HG03439 (cell line): ENCODE measurements around the gene EXOSC5.
"Not testable (repeated sequence)": the region's sequence is repeated elsewhere in the genome, so short reads cannot be mapped to it uniquely, and the experiment has no call there.

Experiments used
- ATAC-seq: cut with Tn5 transposase; IDR thresholded peaks from one replicate; pipeline ENCODE4 v1.9.1; 2021; ENCODE audit warnings: mild to moderate bottlenecking, moderate library complexity; ENCODE audit not compliant: unreplicated experiment

Gene EXOSC5

DNA sequence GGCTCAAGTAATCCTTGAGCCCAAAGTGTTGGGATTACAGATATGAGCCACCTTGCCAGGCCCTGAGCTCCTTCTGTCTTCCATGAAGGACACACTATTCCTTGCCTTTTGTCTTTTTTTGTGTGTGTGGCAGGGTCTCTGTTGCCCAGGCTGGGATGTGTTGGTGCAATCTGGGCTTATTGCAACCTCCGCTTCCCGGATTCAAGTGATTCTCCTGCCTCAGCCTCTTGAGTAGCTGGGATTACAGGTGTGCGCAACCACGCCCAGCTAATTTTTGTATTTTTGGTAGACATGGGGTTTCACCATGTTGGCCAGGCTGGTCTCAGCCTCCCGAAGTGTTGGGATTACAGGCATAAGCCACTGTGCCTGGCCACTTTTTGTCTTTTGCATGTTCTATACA is 11.7 kb upstream of the EXOSC5 start:
- not testable (repeated sequence) for ATAC-seq

DNA sequence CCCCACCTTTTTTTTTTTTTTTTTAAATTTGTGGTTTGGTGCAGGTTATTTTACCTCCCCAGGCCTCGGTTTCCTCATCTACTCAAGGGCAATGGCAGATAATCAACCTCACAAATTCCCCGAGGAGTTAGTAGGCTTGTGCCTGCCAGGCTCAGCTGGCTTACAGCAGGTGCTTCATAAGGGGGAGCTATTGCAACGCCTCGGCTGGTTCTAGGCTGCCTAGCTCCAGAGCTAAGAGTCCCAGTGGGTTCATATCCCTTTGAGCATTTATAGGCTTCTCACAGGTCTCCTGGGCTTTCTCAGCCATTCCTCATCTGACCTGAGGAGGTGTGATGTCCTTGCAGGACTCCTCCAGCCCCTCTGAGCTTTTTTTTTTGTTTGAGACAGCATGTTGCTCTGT is 11.1 kb upstream of the EXOSC5 start:
- ATAC-seq: no peak

DNA sequence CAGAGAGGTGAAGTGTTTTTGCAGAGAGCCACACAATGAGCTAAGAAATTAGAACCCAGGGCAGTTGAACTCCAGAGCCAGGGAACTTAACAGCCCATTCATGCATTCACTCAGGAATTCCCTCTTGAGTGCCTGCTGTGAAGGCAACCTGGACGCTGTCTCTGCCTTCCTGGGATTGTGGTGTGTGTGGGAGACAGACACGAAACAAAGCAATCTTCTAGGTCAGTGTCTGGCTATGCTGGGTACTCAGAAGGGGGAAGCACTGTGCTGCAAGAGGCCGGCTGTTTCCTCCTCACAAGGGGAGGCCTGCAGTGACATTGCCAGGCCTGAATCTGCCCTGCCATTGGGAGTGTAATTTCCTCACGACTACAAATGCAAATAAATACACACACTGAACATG is 10.1 kb upstream of the EXOSC5 start:
- ATAC-seq: no peak

DNA sequence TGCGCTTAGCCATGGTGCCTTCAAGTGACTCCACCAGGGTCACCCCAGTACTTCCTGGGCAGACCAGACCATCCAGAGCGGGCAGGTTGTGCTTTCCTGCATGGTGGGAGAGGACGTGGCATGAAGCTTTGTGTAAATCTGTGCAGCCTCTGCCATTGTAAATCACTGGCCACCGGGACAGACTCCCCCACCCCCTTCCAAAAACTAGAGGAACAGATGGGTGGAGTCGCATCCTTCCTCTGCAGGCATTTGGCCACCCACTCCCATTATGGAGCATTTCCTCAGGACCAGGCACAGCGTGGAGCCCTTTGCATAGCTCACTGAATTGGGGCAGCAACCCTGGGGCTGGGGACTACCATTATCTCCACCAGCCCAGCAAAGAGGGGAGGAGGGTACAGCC is 8.6 kb upstream of the EXOSC5 start:
- ATAC-seq: no peak

DNA sequence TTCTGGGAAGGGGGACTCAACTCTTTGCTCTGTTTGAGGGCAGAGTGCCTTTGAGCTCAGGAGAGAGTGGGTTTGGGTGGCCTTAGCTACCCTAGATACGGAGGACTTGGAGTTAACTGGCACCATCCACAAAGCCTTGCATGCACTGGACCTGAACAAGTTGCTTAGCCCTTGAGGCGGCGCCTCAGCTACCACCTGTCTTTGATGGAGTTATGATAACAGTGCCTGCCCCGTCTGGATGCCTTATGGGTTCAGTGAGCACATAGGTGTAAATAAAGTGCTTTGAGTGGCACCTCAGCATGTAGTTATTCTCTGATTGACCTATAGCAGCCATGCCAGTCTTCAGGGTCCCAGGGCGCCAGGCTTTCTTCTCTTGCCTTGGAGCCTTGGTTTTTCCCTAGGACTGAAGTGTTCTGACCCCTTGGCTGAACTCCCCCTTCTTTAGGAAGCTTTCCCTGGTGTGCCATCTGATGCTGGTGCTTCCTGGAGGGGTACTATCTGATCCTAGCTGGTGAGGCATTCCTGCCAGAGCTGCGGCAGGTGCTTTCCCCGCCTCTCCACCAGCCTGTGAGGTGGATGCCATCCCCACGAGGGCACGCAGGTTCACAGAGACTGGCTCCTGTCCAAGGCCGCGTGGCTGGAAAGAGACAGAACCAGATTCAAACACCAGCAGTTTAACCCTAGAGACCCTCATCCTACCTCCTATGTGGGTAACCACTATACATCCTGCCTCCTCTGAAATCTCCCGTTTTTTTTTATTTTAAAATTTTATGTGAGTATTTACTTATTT is 6.2 kb upstream of the EXOSC5 start:
- ATAC-seq: no peak

DNA sequence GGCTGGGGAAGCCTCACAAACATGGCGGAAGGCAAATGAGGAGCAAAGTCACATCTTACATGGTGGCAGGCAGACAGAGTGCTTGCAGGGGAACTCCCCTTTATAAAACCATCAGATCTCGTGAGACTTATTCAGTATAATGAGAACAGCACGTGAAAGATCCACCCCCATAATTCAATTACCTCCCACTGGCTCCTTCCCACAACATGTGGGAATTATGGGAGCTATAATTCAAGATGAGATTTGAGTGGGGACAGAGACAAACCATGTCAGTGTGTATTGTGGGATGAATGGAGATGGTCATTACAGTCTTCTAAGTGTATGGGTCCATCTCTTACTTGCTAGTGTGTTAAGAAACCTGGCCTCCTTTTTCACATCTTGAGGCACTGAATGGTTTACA is 4.9 kb upstream of the EXOSC5 start:
- ATAC-seq: no peak

DNA sequence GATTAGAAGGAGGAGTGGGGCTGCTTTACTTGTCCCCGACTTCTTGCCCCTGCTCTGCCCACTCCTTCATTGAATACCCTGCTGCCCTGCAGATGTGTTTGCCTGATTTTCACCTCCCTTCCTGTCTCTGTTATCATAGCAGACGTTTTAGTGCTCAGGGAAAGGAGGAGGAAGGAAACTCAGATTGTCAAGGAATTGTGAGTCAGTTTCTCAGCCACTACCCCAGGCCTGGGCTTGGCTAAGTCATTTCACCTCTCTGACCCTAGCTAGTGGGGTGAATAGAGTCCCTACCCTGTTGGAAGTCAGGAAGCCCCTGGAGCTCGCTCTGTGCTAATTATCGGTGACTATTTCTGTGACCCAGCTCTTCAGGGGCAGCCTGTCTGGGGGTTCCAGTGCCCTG is 4.3 kb upstream of the EXOSC5 start:
- ATAC-seq: no peak

DNA sequence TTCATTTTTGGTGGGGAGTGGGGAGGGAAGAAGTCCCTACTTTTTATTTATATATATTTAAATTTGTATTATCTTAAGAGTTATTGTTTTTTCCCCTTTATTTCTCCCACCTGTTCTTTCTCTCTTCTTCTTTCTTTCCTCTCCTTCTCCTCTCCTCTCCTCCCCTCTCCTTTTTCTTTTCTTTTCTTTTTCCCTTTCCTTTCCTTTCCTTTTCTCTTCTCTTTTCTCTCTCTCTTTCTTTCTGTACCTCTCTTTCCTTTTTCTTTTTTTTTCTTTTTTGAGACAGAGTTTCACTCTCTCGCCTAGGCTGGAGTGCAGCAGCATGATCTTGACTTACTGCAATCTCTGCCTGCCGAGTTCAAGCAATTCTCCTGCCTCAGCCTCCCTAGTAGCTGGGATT is 2.4 kb upstream of the EXOSC5 start:
- ATAC-seq: no peak

DNA sequence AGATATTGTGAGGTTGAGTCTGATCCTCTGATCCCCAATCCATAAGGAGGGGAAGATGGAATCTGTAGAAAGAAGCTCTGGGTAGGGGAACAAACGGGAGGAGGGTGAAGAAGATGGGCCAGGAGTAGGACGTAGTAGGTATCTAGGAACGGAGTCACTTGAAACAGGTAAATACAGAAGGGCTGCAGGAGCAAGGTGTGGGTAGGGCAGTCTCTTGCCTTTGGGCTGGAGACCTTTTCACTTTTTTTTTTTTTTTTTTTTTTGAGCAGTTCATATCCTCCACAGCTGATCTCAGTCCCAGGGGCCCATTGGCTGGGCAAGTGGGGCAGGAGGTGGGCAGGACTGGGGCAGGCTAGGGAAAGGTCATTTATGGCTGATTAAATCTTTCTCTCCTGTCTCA is 1.9 kb upstream of the EXOSC5 start:
- no peak for ATAC-seq

DNA sequence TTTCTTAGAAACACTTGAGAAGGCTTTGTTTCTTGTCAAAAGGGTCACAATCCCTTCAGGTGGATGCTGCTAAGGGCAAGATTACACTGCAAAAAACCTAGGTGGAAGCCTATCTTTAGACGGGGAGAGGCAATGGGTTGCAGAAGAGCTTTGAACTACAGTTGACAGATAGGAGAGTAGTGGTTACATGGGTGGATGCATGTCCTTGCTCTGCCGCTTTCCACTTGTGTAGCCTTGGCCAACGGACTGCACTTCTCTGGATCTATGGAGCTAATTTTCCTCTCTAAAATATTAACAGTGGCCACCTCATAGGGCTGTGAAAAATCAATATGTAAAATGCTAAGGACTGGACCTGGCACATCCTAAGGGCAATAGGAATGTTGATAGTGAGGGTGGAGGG is 1.4 kb upstream of the EXOSC5 start:
- no peak for ATAC-seq

DNA sequence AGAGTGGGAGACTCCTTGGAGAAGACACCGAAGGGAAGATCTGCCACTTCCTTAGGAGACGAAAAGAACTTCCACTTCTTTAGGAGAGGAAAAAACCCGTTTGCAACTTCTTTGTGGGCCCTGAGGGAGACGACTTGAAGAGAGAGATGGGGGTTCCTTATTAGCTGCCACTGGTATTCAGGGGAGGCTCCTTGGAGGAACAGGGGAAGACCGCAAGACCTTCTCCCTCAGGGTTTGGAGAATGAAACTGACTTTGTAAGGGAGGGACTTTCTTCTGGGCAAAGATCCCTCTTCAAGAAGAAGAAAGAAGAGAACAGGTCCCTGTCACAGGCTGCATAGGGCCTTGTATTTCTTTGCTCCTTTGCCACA is 875 bp upstream of the EXOSC5 start:
- no peak for ATAC-seq

DNA sequence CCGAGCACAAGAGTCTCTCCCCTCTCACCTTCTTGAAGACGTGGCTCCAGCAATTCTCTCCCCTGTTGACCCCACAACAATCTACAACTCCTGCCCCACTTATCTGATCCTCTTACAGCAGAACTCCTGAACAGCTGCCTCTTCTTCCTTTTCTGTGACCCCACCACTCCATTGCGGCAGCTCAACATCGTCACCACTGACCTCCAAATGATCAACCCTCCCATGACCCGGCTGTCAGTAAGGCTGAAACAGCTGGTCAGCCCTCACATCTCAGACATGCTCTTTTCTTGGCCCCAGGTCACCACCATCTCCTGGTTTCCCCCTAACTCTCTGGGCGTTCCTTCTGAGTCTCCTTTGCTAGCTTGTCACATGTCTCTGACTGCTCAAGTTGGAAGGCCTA is 1.8 kb downstream of the EXOSC5 start:
- ATAC-seq: no peak

DNA sequence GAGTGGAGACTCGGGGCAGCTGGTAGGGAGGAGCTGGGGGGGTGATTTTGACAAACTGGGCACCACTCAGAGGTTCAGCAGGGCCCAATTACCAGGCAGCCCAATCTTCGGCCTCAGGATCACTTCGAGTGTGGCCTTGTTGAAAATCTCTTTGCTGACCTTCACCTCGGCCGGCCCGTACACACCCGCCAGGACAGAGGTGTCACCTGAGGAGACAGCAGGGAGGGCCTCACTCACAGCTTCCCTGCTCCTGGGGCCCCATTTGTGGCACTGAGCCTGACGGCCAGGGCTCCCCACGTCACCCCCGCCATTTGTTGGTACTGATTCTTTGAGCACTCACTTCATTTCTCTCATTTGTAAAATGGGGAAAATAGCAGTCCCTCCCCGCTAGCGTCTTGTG is 4.4 kb downstream of the EXOSC5 start:
- ATAC-seq: no peak

DNA sequence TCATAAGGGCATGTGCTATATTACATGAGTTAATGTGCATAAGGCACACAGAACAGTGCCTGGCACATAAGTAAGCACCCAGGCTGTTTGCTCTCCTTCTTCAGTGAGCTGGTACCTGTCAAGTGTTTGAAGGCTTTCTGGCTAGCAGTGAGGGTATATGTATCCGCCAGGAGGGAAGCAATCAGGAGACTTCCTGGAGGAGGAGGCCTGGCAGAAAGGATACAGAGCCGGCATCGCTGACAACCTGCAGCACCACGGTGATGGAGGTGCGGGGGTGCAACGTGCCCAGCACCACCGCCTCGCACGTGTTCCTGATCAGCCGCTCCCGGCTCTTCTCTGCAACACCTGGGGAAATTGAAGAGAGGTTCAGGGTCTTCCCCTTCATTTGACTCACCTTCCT is 5.5 kb downstream of the EXOSC5 start:
- ATAC-seq: no peak

DNA sequence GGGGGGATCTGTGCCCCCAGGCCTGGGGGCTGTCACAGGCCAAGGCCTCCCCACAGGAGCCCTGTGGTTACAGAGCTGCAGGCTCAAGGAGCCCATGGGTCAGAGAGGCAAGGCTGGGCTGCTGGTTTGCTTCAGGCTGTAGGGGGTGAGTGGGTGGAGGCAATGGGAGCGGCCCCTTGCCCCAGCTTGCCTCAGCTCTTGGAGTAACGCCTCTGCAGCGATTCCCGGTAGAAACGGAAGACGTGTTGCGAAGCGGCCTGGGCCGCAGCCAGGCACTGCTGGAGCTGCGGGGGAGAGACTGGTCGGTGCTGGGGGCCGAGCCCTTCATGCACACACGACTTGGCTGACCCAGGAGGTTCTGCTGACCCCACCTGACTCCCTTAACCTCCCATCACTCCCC is 10.7 kb downstream of the EXOSC5 start:
- no peak for ATAC-seq

DNA sequence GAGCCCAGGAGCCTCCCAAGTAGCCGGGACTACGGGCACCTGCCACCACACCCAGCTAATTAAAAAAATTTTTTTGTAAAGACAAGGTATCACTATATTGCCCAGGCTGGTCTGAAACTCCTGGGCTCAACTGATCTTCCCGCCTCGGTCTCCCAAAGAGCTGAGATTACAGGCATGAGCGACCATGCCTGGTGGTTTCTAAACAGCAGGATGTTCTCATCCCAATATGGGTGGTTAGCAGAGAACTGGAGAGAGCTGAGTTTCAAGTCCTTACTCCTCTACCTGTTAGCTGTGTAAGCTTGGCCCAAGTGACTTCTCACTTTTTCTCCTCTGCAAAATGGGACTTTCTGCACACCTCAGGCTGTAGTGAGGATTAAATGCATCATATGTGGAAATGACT is 12.8 kb downstream of the EXOSC5 start:
- ATAC-seq: no peak

DNA sequence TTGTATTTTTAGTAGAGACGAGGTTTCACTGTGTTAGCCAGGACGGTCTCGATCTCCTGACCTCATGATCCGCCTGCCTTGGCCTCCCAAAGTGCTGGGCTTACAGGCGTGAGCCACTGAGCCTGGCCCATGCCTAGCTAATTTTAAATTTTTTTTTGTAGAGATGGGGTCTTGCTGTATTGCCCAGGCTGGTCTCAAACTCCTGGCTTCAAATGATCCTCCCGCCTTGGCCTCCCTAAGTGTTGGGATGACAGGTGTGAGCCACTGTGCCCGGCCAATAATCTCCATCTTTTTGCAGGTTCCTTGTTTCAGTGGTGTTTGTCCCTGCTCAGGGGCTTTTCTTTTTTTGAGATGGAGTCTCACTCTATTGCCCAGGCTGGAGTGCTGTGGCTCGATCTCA is 15.6 kb downstream of the EXOSC5 start:
- ATAC-seq: not testable (repeated sequence)

DNA sequence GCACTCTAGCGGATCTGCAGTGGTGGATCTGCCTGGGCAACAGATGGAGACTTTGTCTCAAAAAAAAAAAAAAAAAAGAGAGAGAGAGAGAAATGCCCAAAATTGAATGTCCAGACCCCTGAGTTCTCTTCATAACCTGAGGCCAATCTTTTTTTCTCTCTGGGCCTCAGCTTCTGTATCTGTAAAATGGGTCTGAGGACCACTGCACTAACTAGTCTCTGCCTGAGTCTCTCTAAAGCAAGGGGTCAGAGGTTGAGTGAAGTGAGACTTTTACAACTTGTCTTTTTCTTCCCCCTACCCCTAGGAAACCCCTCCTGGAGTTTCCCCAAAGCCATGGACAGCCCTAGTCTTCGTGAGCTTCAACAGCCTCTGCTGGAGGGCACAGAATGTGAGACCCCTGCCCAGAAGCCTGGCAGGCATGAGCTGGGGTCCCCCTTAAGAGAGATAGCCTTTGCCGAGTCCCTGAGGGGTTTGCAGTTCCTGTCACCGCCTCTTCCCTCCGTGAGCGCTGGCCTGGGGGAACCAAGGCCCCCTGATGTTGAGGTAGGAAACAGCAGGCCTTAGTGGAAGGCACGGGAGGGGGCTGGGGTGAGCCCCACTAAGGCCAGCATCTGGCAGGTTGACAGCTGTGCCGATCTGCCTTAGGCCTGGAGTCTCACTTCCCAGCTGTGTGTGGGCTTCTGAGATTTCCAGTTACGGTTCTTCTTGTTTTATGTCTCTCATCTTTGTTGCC is 19.0 kb downstream of the EXOSC5 start:
- no peak for ATAC-seq

DNA sequence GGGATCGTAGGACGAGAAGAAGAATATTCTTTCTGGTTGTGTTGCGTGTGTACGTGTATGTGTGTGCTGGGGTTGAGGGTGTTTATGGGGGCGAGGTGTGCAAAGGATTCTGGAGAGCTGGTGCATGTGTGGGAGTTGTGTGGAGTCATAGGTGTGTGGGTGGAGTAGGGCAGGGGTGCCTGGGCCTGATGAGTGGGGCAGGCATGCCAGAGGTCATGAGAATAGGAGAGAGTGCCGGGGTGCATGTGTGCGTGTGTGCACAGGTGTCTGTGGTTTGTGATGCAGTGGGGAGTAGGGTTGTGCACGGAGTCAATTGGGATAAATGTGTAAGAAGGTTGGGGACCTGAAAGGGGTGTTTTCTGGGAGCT is 20.2 kb downstream of the EXOSC5 start:
- no peak for ATAC-seq

DNA sequence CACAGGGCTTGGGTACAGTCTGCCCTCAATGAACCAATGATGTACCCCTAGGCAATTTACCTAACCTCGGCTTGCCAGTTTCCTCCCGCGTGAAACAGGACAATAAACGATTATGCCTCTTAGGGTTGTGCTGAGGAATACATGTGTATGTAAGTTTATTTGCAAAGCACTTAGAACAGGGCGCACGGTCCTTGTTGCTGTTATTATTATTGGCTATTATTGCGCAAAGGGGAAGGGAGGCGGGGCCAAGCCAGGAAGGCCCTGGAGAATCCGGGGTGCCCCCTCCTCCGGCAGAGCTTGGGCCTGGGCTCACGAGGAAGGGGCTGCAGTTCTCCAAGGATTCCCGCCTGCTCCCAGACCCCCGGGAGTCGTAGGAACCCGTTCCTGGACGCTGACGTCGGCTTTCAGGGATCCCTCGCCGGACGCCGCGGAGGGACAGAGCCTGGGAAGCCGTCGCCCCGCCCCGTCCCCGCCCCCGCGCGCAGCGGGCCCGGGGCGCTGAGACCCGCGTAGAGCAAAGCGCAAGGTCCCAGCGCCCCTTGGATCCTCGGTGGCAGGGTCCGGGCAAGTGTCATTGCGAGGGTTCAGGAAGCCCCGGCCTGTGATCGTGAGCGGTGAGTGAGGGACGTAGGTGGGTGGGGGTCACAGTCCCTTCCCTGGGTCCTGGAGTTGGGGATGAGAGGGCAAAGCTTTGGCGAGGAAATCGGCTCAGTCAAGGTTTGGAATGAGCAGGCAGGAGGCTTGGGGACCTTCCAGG is 20.7 kb downstream of the EXOSC5 start, which contains the start of gene TMEM91:
TSS of gene TMEM91 (plus strand) at position 293 of the 757 bp plus-strand sequence. CDS start 1,777 bp downstream, outside the sequence.
- no peak for ATAC-seq

DNA sequence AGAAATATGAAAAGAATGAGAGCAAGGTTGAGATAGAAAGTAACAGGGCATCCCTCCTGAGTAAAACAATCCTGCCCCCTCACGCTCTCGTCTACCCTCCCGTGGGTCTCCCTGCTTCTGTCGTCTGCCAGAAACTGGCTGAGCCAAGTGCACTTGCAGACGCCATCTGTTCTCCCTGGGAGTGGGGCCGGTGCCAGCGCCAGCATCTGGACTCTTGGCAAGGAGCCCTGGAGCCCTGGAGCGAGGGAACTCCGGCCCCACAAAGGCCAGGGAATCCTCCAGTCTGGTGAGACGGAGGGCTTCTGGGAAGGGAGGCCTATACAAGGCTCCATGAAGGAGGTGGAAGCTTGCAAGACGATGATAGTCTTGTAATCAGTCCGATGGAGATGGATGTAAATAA is 23.2 kb downstream of the EXOSC5 start:
- no peak for ATAC-seq

DNA sequence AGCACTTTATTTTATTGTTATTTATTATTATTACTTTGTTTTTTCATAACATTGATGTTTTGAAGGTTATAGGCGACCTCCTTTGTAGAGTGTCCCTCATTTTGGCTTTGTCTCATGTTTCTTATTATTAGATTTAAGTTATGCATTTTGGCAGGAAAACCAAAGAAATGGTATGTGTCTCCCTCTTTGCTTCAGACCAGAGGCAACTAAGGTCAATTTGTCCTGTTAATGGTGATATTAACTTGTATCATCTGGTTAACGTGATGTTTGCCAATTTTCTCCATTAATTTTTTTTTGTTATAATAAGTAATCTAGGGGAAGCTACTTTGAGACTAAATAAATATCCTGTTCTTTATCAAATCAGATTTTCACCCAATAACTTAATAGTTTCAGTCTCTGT is 24.7 kb downstream of the EXOSC5 start:
- no peak for ATAC-seq
